ENCODE data around the gene NMNAT3.

GRCh38 chr3:139602003-139602402 is 75.8 kb downstream of the NMNAT3 start:
- TF ChIP-seq POLR2AphosphoS5 (IDR thresholded peaks at IDR 0.05): no peak
- TF ChIP-seq CTCF (IDR thresholded peaks at IDR 0.05): no peak
- no peak for TF ChIP-seq POLR2A (IDR thresholded peaks at IDR 0.05)

All from stomach (tissue), 4 donors.